ENCODE results near the gene IRF1. TPM values are rescaled to one million over a fixed set of nuclear protein-coding genes. Genes with fewer than 3 reads are reported as not detected.

IRF1 gene
- total RNA-seq, 2 experiments from 2014 or later = 1,212 to 1,234 TPM

DNA sequence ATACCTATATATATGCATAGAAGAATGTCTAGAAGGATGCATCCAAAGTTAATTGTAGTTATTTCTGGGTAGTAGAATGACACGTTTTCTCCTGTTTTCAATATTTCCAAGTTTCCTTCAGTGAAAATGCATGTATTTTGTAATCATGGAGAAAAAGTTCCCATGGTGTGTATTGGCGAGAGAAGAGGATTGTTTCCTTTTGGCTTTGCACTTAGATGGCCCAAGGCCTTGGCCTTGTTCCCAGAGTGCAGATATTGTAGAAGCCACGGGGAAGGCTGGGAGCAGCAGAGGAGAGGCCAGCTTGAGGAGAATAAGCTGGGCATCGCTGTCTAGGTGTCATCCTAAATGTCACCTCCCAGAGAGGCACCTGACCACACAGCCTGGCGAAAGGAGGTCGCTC, 44.0 kb downstream of the IRF1 start:
- Mint-ChIP-seq H3K36me3 (ENCODE audit: low read depth) (peaks cover 69% of the 10 kb centered on the region), H3K9me3 (no peaks in the 10 kb centered on the region), H3K27ac (peak overlapping the region; percentile 82), H3K27me3 (no peaks in the 10 kb centered on the region), H3K4me3 (peak overlapping the region; percentile 39), H3K4me1 (ENCODE audit: low read depth) (peaks cover 67% of the 10 kb centered on the region)
- CTCF ChIA-PET = interaction anchor here (1.6 to 1.7 kb wide), 2 partner anchors 20 to 44 kb away, joined by 5 to 10 read pairs; partner anchors contain the start of gene IRF1
- H3K4me3 ChIP-seq (ENCODE audit: low read length) = peak overlapping the region; percentile 19
- peaks cover 74% of the 10 kb centered on the region for H3K4me1 ChIP-seq (ENCODE audit: insufficient read depth, low read length)
- ATAC-seq (ENCODE audit: poor library complexity) (no peak), DNase-seq (no peak)
- peaks cover 75% of the 10 kb centered on the region for H3K36me3 ChIP-seq (ENCODE audit: insufficient read depth, low read length)
- H3K27me3 ChIP-seq (ENCODE audit: control insufficient read depth in 1 of 2, insufficient read depth in 2 of 2, low read length in 2 of 2) = no peaks in the 10 kb centered on the region
- H3K27ac ChIP-seq (ENCODE audit: low read depth in 1 of 2, low read length in 2 of 2) = peak overlapping the region in 1 of 2 donors; percentile 23
- POLR2A ChIA-PET = interaction anchor here (0.7 to 3.6 kb wide), 16 partner anchors 9 to 50 kb away, joined by 3 to 40 read pairs (median 7); partner anchors contain the start of gene IRF1
- no peaks in the 10 kb centered on the region for H3K9me3 ChIP-seq (ENCODE audit: control insufficient read depth in 1 of 2, insufficient read depth in 1 of 2, low read length in 2 of 2)
- intact Hi-C loops (cut with DNase I, micrococcal nuclease) = no loop called here
- TF ChIP-seq, protein P1, sequence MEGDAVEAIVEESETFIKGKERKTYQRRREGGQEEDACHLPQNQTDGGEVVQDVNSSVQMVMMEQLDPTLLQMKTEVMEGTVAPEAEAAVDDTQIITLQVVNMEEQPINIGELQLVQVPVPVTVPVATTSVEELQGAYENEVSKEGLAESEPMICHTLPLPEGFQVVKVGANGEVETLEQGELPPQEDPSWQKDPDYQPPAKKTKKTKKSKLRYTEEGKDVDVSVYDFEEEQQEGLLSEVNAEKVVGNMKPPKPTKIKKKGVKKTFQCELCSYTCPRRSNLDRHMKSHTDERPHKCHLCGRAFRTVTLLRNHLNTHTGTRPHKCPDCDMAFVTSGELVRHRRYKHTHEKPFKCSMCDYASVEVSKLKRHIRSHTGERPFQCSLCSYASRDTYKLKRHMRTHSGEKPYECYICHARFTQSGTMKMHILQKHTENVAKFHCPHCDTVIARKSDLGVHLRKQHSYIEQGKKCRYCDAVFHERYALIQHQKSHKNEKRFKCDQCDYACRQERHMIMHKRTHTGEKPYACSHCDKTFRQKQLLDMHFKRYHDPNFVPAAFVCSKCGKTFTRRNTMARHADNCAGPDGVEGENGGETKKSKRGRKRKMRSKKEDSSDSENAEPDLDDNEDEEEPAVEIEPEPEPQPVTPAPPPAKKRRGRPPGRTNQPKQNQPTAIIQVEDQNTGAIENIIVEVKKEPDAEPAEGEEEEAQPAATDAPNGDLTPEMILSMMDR (IDR thresholded peaks at IDR 0.05) = no peak

DNA sequence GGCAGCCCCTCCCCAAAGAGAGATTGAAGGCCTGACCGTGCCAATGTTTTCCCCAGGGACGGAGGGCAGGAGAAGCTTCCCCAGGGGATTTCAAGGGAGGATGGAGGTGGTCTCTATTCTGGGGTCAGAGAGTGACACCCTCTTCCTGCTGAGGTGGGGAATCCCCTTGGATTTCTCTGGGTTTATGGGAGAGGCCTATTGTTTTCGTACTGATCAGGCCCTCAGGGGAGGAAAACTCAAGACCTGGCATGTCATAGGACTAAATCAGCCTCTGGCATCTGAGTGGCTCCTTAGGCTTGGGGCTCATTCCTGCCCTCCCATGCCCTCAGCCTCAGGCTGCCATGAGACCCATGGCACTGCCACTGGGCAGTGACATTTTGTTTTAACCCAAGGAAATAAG, 44.6 kb downstream of the IRF1 start:
- intact Hi-C loops (cut with DNase I, micrococcal nuclease) = no loop called here
- no peak overlapping the region for H3K4me3 Mint-ChIP-seq
- ChIA-PET CTCF (no interaction called here), POLR2A (interaction anchor here (0.5 to 3.6 kb wide), 4 partner anchors 9 to 866 kb away, joined by 3 to 25 read pairs (median 4); partner anchors contain the start of gene IRF1)
- H3K4me1 ChIP-seq (ENCODE audit: insufficient read depth, low read length) = peaks cover 77% of the 10 kb centered on the region
- TF ChIP-seq, protein P1 (IDR thresholded peaks at IDR 0.05) = no peak
- no peak for ATAC-seq (ENCODE audit: poor library complexity)
- H3K9me3 Mint-ChIP-seq = no peaks in the 10 kb centered on the region
- H3K4me3 ChIP-seq (ENCODE audit: low read length) = no peak overlapping the region
- H3K36me3 Mint-ChIP-seq (ENCODE audit: low read depth) = peaks cover 63% of the 10 kb centered on the region
- H3K4me1 Mint-ChIP-seq (ENCODE audit: low read depth) = peaks cover 73% of the 10 kb centered on the region
- H3K36me3 ChIP-seq (ENCODE audit: insufficient read depth, low read length) = peaks cover 71% of the 10 kb centered on the region
- H3K9me3 ChIP-seq (ENCODE audit: control insufficient read depth in 1 of 2, insufficient read depth in 1 of 2, low read length in 2 of 2) = no peaks in the 10 kb centered on the region
- no peaks in the 10 kb centered on the region for H3K27me3 ChIP-seq (ENCODE audit: control insufficient read depth in 1 of 2, insufficient read depth in 2 of 2, low read length in 2 of 2)
- H3K27ac Mint-ChIP-seq = no peak overlapping the region
- H3K27ac ChIP-seq (ENCODE audit: low read depth in 1 of 2, low read length in 2 of 2) = no peak overlapping the region
- H3K27me3 Mint-ChIP-seq = no peaks in the 10 kb centered on the region
- no peak for DNase-seq

DNA sequence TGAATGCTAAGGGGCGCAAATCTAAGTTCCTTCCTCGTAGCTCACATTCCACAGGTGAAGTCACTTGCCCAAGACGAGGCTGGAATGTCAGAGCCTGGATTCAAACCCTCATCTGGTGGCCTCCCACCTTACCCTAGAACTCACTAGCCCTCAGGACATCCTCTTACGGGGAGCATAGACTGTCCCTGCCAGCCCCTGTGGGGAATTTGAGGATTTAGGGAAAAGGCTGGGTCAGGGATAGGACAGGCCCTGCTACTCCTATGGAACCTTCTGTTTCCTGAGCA, 45.0 kb downstream of the IRF1 start:
- Histone ChIP-seq H3K9me3 (ENCODE audit: control insufficient read depth in 1 of 2, insufficient read depth in 1 of 2, low read length in 2 of 2) (no peaks in the 10 kb centered on the region), H3K27me3 (ENCODE audit: control insufficient read depth in 1 of 2, insufficient read depth in 2 of 2, low read length in 2 of 2) (no peaks in the 10 kb centered on the region), H3K36me3 (ENCODE audit: insufficient read depth, low read length) (peaks cover 71% of the 10 kb centered on the region), H3K4me3 (ENCODE audit: low read length) (no peak overlapping the region), H3K27ac (ENCODE audit: low read depth in 1 of 2, low read length in 2 of 2) (no peak overlapping the region), H3K4me1 (ENCODE audit: insufficient read depth, low read length) (peaks cover 77% of the 10 kb centered on the region)
- intact Hi-C loops (cut with DNase I, micrococcal nuclease) = no loop called here
- H3K4me3 Mint-ChIP-seq = no peak overlapping the region
- H3K4me1 Mint-ChIP-seq (ENCODE audit: low read depth) = peaks cover 77% of the 10 kb centered on the region
- no peak for ATAC-seq (ENCODE audit: poor library complexity)
- H3K9me3 Mint-ChIP-seq = no peaks in the 10 kb centered on the region
- no peak for DNase-seq
- H3K36me3 Mint-ChIP-seq (ENCODE audit: low read depth) = peaks cover 63% of the 10 kb centered on the region
- TF ChIP-seq, protein P1 (IDR thresholded peaks at IDR 0.05) = no peak
- ChIA-PET POLR2A (interaction anchor here (0.5 to 3.6 kb wide), 4 partner anchors 10 to 866 kb away, joined by 3 to 25 read pairs (median 4); partner anchors contain the start of gene IRF1), CTCF (no interaction called here)
- peak overlapping the region; percentile 38 for H3K27ac Mint-ChIP-seq
- no peaks in the 10 kb centered on the region for H3K27me3 Mint-ChIP-seq

Measured in CD4-positive, alpha-beta T cell (primary cell).